ENCODE data around the gene EGFR. TPM values are rescaled to one million over a fixed set of nuclear protein-coding genes. Genes with fewer than 3 reads are reported as not detected.
A peak's percentile ranks its signal among the peaks of the same experiment; 100 is the strongest.

The EGFR gene
- total RNA-seq, 3 donors from 2014 or later: 61.9 to 164 (median 65.0) TPM

- H3K4me1 ChIP-seq: peaks cover 0 to 4% of the 10 kb centered on the region in 2 donors
- H3K27me3 ChIP-seq: no peaks in the 10 kb centered on the region
- DNase-seq (ENCODE audit: low spot score in 2 of 2): no peak
- no peaks in the 10 kb centered on the region for H3K36me3 ChIP-seq
- no peak overlapping the region for H3K27ac ChIP-seq
- H3K4me3 ChIP-seq: no peak overlapping the region
- TF ChIP-seq CTCF (IDR thresholded peaks at IDR 0.05): no peak
- no peak for TF ChIP-seq POLR2A (IDR thresholded peaks at IDR 0.05)
- TF ChIP-seq POLR2AphosphoS5 (IDR thresholded peaks at IDR 0.05): no peak
- intact Hi-C loops (cut with DNase I; ENCODE audit: low total_unique reads): no loop called here
- H3K9me3 ChIP-seq: no peaks in the 10 kb centered on the region
These were observed 18.3 kb downstream of the EGFR start for GRCh38 chr7:55036950-55037736.

GRCh38 chr7:55043691-55044370 is 25.0 kb downstream of the EGFR start:
- Histone ChIP-seq H3K9me3 (no peaks in the 10 kb centered on the region), H3K27me3 (no peaks in the 10 kb centered on the region), H3K4me1 (peaks cover 3 to 7% of the 10 kb centered on the region in 2 donors), H3K36me3 (no peaks in the 10 kb centered on the region), H3K27ac (peak overlapping the region; percentile 83 to 84), H3K4me3 (no peak overlapping the region)
- TF ChIP-seq POLR2A (IDR thresholded peaks at IDR 0.05) (no peak), CTCF (IDR thresholded peaks at IDR 0.05) (no peak), POLR2AphosphoS5 (IDR thresholded peaks at IDR 0.05) (peak in 1 of 3 donors; percentile 53)
- intact Hi-C loops (cut with DNase I; ENCODE audit: low total_unique reads): no loop called here
- DNase-seq (ENCODE audit: low spot score in 2 of 2): peak in 1 of 2 donors; percentile 74

GRCh38 chr7:55044371-55044717 is 25.5 kb downstream of the EGFR start:
- Histone ChIP-seq H3K4me3 (peak overlapping the region in 1 of 3 donors; percentile 5), H3K27me3 (no peaks in the 10 kb centered on the region), H3K27ac (peak overlapping the region; percentile 83 to 84), H3K9me3 (no peaks in the 10 kb centered on the region), H3K36me3 (no peaks in the 10 kb centered on the region), H3K4me1 (peaks cover 3 to 11% of the 10 kb centered on the region in 2 donors)
- intact Hi-C loops (cut with DNase I; ENCODE audit: low total_unique reads): no loop called here
- TF ChIP-seq POLR2A (IDR thresholded peaks at IDR 0.05) (no peak), CTCF (IDR thresholded peaks at IDR 0.05) (no peak), POLR2AphosphoS5 (IDR thresholded peaks at IDR 0.05) (no peak)
- no peak for DNase-seq (ENCODE audit: low spot score in 2 of 2)

- H3K27ac ChIP-seq: peak overlapping the region; percentile 83 to 84
These were observed 26.0 kb downstream of the EGFR start for GRCh38 chr7:55044791-55045190.

More at GRCh38 chr7:55044791-55045190, 26.0 kb downstream of the EGFR start:
- intact Hi-C loops (cut with DNase I; ENCODE audit: low total_unique reads): no loop called here
- H3K27me3 ChIP-seq: no peaks in the 10 kb centered on the region
- H3K9me3 ChIP-seq: no peaks in the 10 kb centered on the region
- peak in 1 of 2 donors; percentile 49 for DNase-seq (ENCODE audit: low spot score in 2 of 2)
- H3K36me3 ChIP-seq: no peaks in the 10 kb centered on the region
- H3K4me3 ChIP-seq: peak overlapping the region in 1 of 3 donors; percentile 5
- peaks cover 3 to 11% of the 10 kb centered on the region in 2 donors for H3K4me1 ChIP-seq
- TF ChIP-seq POLR2AphosphoS5 (IDR thresholded peaks at IDR 0.05) (peak in 1 of 3 donors; percentile 12), POLR2A (IDR thresholded peaks at IDR 0.05) (no peak), CTCF (IDR thresholded peaks at IDR 0.05) (no peak)

Measured in breast epithelium (tissue), 4 donors.